K562 (cell line): ENCODE results near the gene POU2F3. TPM values are rescaled to one million over a fixed set of nuclear protein-coding genes. Genes with fewer than 3 reads are reported as not detected.

Experiments used
- ATAC-seq: fragments of 200-7000 bp; cut with Tn5 transposase; 3 replicates; pipeline ENCODE4 v1.9.1; 2020; ENCODE audit warnings: moderate library complexity
- BruUV-seq: library from RNA; stranded (reverse); fragments of 400-500 nt; replicated peaks from 2 replicates; lab custom pipeline; 2021; lab: Mats Ljungman, UMichigan
- CTCF ChIA-PET: fragments of 300-600 bp; formaldehyde crosslinking; extraction: SDS; loops from one replicate; lab custom pipeline; 2021; ENCODE audit warnings: low intra/inter-chr PET ratio; lab: Yijun Ruan, JAX
- POLR2A ChIA-PET: fragments of 300-600, 350-650 bp; sonication (Branson Sonifier 250); formaldehyde crosslinking; extraction: SDS; loops from one replicate; lab custom pipeline; 2021; ENCODE audit warnings: antibody characterized with exemption, inconsistent platforms; lab: Yijun Ruan, JAX
- DNase-seq, 4 experiments: peaks; one replicate each; pipeline versions ENCODE4 v3.0.0 to v3.0.0-alpha.2; 2011 to 2018; ENCODE audit warnings: low spot score in 3 of 4, mixed read lengths in 3 of 4; ENCODE audit errors: extremely low read depth in 1 of 4
- FAIRE-seq: peaks from 2 replicates; lab custom pipeline; 2011; peaks lifted over from hg19 to GRCh38; lab: Jason Lieb, UNC
- H2AFZ ChIP-seq: 2 replicates; pipeline ENCODE4 v1.6.0; 2011; ENCODE audit warnings: low read depth, low read length, control low read depth, inconsistent platforms
- H3K27ac ChIP-seq: fragments of 200-600 bp; 3 replicates; pipeline ENCODE4 v1.8.0; 2011; ENCODE audit warnings: low read depth, mild to moderate bottlenecking, control low read depth, inconsistent platforms, low read length, moderate library complexity, mixed read lengths; ENCODE audit errors: extremely low read depth
- H3K27me3 ChIP-seq, 2 experiments: fragments of 300-600 bp in 1 of 2; 2 replicates in 1 of 2; 3 replicates in 1 of 2; pipeline versions ENCODE4 v1.6.0 to v1.8.0; 2011; ENCODE audit warnings: inconsistent platforms in 2 of 2, low read length in 2 of 2, mild to moderate bottlenecking in 1 of 2, mixed read lengths in 1 of 2, moderate library complexity in 1 of 2; ENCODE audit not compliant: control insufficient read depth in 2 of 2, insufficient read depth in 2 of 2
- H3K36me3 ChIP-seq: fragments of 300-600 bp; 3 replicates; pipeline ENCODE4 v1.8.0; 2011; ENCODE audit warnings: mild to moderate bottlenecking, low read length, inconsistent platforms; ENCODE audit not compliant: control insufficient read depth, insufficient read depth
- H3K4me1 ChIP-seq, 2 experiments: fragments of 200-600 bp in 1 of 2; replicated peaks in 1 of 2; 2 replicates in 1 of 2; 3 replicates in 1 of 2; pipeline versions ENCODE4 v1.5.1 to v1.8.0; 2011; ENCODE audit warnings: inconsistent platforms in 2 of 2, low read length in 2 of 2, mild to moderate bottlenecking in 1 of 2, mixed read lengths in 1 of 2, moderate library complexity in 1 of 2; ENCODE audit not compliant: control insufficient read depth in 2 of 2, insufficient read depth in 2 of 2
- H3K4me2 ChIP-seq: 2 replicates; pipeline ENCODE4 v1.6.1; 2011; ENCODE audit warnings: low read length, control low read depth, inconsistent platforms, mixed read lengths; ENCODE audit not compliant: insufficient read depth
- H3K4me3 ChIP-seq: fragments of 200-600 bp; sonication (generic), shearing (Covaris generic); 2 replicates; pipeline ENCODE4 v1.5.1; 2016; ENCODE audit warnings: control low read depth, inconsistent platforms
- H3K79me2 ChIP-seq: fragments of 200-600 bp; 3 replicates; pipeline ENCODE4 v1.8.0; 2011; ENCODE audit warnings: low read length, inconsistent platforms; ENCODE audit not compliant: control insufficient read depth, insufficient read depth
- H3K9ac ChIP-seq, 2 experiments: 2 replicates each; pipeline versions ENCODE4 v1.6.0 to v1.6.1; 2011; ENCODE audit warnings: low read depth in 2 of 2, low read length in 2 of 2, control low read depth in 1 of 2, inconsistent platforms in 1 of 2, mild to moderate bottlenecking in 1 of 2, mixed read lengths in 1 of 2; ENCODE audit not compliant: insufficient read depth in 1 of 2
- H3K9me1 ChIP-seq: one replicate; pipeline ENCODE4 v1.6.0; 2011; ENCODE audit warnings: inconsistent platforms, mild to moderate bottlenecking, low read length, moderate library complexity; ENCODE audit not compliant: control insufficient read depth, insufficient read depth
- H3K9me3 ChIP-seq: replicated peaks from 2 replicates; pipeline ENCODE4 v1.5.1; 2011; ENCODE audit warnings: low read depth, low read length, inconsistent platforms; ENCODE audit not compliant: control insufficient read depth, insufficient read depth
- H4K20me1 ChIP-seq: replicated peaks from 2 replicates; pipeline ENCODE4 v1.6.1; 2011; ENCODE audit warnings: low read length, inconsistent platforms, mixed read lengths; ENCODE audit not compliant: control insufficient read depth, insufficient read depth
- ADNP ChIP-seq: fragments of 200-800 bp; sonication (Bioruptor generic); IDR thresholded peaks from 2 replicates; pipeline ENCODE4 v1.6.1; 2016; ENCODE audit warnings: missing genetic modification characterization, missing compliant biosample characterization
- CBFA2T3 ChIP-seq: fragments of 450-650 bp; IDR thresholded peaks from 2 replicates; pipeline ENCODE4 v1.6.1; 2017
- ESRRA ChIP-seq: fragments of 450-650 bp; IDR thresholded peaks from 2 replicates; pipeline ENCODE4 v1.6.1; 2014; ENCODE audit warnings: low read depth, mild to moderate bottlenecking, moderate library complexity, borderline replicate concordance
- ZNF3 ChIP-seq: fragments of 250-450 bp; sonication (Bioruptor Pico); IDR thresholded peaks from 2 replicates; pipeline ENCODE4 v1.5.0; 2021; ENCODE audit warnings: mild to moderate bottlenecking, moderate library complexity
- WGBS: fragments of 100-300 bp; shearing (Covaris generic); methylation state at CpG from one replicate; pipeline ENCODE4 v1.1.6; 2016; ENCODE audit warnings: low coverage, mixed read lengths; ENCODE audit not compliant: insufficient coverage; ENCODE audit errors: missing lambda C conversion rate; 5-methylcytosine and 5-hydroxymethylcytosine counted together
- in situ Hi-C: fragments of 300-500 bp; cut with MboI; formaldehyde crosslinking; loops from 4 replicates; pipeline ENCODE4 v1.15.0; 2018; ENCODE audit warnings: inconsistent platforms, mixed read lengths
- intact Hi-C: fragments of 100-400 bp; cut with micrococcal nuclease; formaldehyde crosslinking; loops from 2 replicates; pipeline ENCODE4 v1.14.2; 2022
- polyA plus RNA-seq, 8 experiments: library from polyadenylated mRNA; depleted of rRNA in 4 of 8; stranded (reverse) in 5 of 8; unstranded in 3 of 8; fragments of >200 nt; fragmentation: Nextera tagmentation in 2 of 8; fragmentation: Illumina TruSeq in 1 of 8; extraction: Ambion mirVana in 2 of 8; extraction: Trizol in 1 of 8; gene quantifications; 2 replicates each; pipeline versions ENCODE4 v1.2.1 to v1.2.3, GENCODE V29; 2011 to 2014; ENCODE audit warnings: inconsistent platforms in 1 of 8, missing spikeins in 1 of 8
- total RNA-seq, 7 experiments: library from RNA; depleted of rRNA in 6 of 7; stranded (reverse); fragments of >200 nt in 6 of 7; fragmentation: Illumina TruSeq in 2 of 7; extraction: Trizol in 2 of 7; gene quantifications; 2 replicates each; pipeline versions ENCODE4 v1.2.1 to v1.2.3, GENCODE V29; 2011 to 2021; ENCODE audit warnings: low replicate concordance in 1 of 7
- TF ChIP-seq, protein P1 (sequence below), 2 experiments: IDR thresholded peaks in 1 of 2; conservative IDR thresholded peaks in 1 of 2; 2 replicates each; pipeline ENCODE4 v1.6.1; 2016; ENCODE audit warnings: low read depth in 2 of 2, mild to moderate bottlenecking in 1 of 2, missing compliant biosample characterization in 1 of 2, missing genetic modification characterization in 1 of 2, moderate library complexity in 1 of 2

The POU2F3 gene
- total and polyA plus RNA-seq, 9 of the 15 experiments (the other 6 are each of a cell fraction or from before 2014, with no cell fraction given): not detected

DNA sequence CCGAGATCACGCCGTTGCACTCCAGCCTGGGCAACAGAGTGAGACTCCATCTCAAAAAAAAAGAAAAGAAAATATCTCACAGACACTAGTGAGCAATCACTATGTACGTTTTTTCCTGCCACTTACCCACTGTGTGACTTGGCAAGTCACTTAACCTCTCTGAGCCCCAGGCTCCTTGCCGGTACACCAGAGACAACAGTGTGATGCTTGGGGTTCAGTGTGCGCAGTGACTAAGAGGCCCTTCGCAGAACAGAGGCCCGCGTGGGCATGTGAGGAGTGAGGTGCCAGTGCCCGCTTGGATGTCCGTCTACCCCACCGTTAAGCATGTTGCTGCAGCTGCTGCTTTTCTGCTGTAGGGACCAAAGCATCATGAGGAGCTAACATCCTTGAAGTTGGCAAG, 22.4 kb upstream of the POU2F3 start:
- H3K27me3 ChIP-seq: no peaks in the 10 kb centered on the region
- TF ChIP-seq ZNF3 (CRISPR knock-in tag) (no peak), ADNP (tag) (no peak), ESRRA (no peak), CBFA2T3 (no peak)
- TF ChIP-seq, protein P1, sequence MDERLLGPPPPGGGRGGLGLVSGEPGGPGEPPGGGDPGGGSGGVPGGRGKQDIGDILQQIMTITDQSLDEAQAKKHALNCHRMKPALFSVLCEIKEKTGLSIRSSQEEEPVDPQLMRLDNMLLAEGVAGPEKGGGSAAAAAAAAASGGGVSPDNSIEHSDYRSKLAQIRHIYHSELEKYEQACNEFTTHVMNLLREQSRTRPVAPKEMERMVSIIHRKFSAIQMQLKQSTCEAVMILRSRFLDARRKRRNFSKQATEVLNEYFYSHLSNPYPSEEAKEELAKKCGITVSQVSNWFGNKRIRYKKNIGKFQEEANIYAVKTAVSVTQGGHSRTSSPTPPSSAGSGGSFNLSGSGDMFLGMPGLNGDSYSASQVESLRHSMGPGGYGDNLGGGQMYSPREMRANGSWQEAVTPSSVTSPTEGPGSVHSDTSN (CRISPR knock-in tag; IDR thresholded peaks at IDR 0.05; ENCODE audit: low read depth): no peak
- TF ChIP-seq, protein P1 (tag; conservative IDR thresholded peaks at IDR 0.05; ENCODE audit: low read depth): no peak
- CTCF ChIA-PET: no interaction called here
- H3K36me3 ChIP-seq: 0 out of 3 replicates have a peak, but pooled peaks cover 5% of the 10 kb centered on the region
- no peak overlapping the region for H3K4me2 ChIP-seq
- peaks cover 3% of the 10 kb centered on the region for H3K9me1 ChIP-seq
- BruUV-seq: no TSS peak
- DNase-seq (no peak), ATAC-seq (no peak), FAIRE-seq (no peak)
- no peak overlapping the region for H2AFZ ChIP-seq
- no peak overlapping the region for H3K27ac ChIP-seq
- POLR2A ChIA-PET: interaction anchor here (0.5 to 0.8 kb wide), 2 partner anchors 49 to 300 kb away, joined by 3 read pairs; no protein-coding TSS in a partner anchor
- H3K9me3 ChIP-seq: no peaks in the 10 kb centered on the region
- in situ Hi-C loops: no loop called here
- peaks cover 10 to 12% of the 10 kb centered on the region in 2 experiments; a peak in 3 of 5 replicates for H3K4me1 ChIP-seq
- no peak overlapping the region for H3K9ac ChIP-seq
- H3K79me2 ChIP-seq: no peaks in the 10 kb centered on the region
- H4K20me1 ChIP-seq: peaks cover 26% of the 10 kb centered on the region; the same call in 1 of the 2 replicates
- no peak overlapping the region for H3K4me3 ChIP-seq
- WGBS: 73% methylated on average over 10 of the region's 12 CpGs
- intact Hi-C loops: loop anchor here (10.0 kb wide), 1 partner anchor 863 kb away; no protein-coding TSS in a partner anchor
